MG63 (cell line): ENCODE results near the gene CHAF1B. TPM values are rescaled to one million over a fixed set of nuclear protein-coding genes. Genes with fewer than 3 reads are reported as not detected.

Source experiments
- DNase-seq: peaks from one replicate; pipeline ENCODE4 v3.0.0-alpha.2; 2020
- H3K27me3 ChIP-seq: fragments of 250-450 bp; sonication (Bioruptor Pico); 2 replicates; pipeline ENCODE4 v1.5.1; 2020; ENCODE audit warnings: mild to moderate bottlenecking, moderate library complexity
- H3K36me3 ChIP-seq: fragments of 250-450 bp; sonication (Bioruptor Pico); 2 replicates; pipeline ENCODE4 v1.5.1; 2020; ENCODE audit warnings: mild to moderate bottlenecking, moderate library complexity
- H3K4me3 ChIP-seq: fragments of 250-450 bp; sonication (Bioruptor Pico); 2 replicates; pipeline ENCODE4 v1.5.1; 2020; ENCODE audit warnings: mild to moderate bottlenecking, moderate library complexity
- H3K9me3 ChIP-seq: fragments of 250-450 bp; sonication (Bioruptor Pico); 2 replicates; pipeline ENCODE4 v1.5.1; 2020; ENCODE audit warnings: mild to moderate bottlenecking, moderate library complexity
- total RNA-seq: library from RNA; depleted of rRNA; stranded (reverse); fragments of >200 nt; shearing (Covaris generic); gene quantifications from 2 replicates; pipeline ENCODE4 v1.2.3, GENCODE V29; 2014; ENCODE audit warnings: low replicate concordance; rRNA removed

CHAF1B gene
- total RNA-seq, 1 experiment from 2014 or later: 11.6 TPM

DNA sequence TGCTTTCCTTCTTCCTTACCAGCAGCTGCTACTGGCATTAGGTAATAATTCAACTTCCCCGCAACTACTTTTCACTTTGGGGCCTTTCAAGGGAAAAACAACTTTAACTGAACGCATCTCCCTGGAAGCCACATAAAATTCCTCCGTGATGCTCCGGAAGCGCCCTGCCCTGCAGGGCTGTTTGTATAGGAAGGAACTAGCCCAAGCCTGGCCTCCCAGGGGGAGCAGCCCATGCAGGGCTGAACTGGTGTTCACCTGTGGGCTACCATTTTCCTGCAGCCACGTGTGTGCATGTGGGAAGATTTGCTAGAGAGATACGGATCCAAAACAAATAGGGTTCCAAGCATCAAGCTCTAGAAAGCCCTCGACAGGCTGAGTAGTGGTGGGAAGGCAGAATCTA is 80.3 kb downstream of the CHAF1B start:
- DNase-seq: no peak
- no peaks in the 10 kb centered on the region for H3K27me3 ChIP-seq
- H3K4me3 ChIP-seq: no peak overlapping the region
- H3K36me3 ChIP-seq: no peaks in the 10 kb centered on the region
- H3K9me3 ChIP-seq: no peaks in the 10 kb centered on the region

- H3K27me3 ChIP-seq: no peaks in the 10 kb centered on the region
- no peak for DNase-seq
- no peaks in the 10 kb centered on the region for H3K36me3 ChIP-seq
- H3K9me3 ChIP-seq: no peaks in the 10 kb centered on the region
- H3K4me3 ChIP-seq: no peak overlapping the region
Observed at GRCh38 chr21:36466061-36466511, 80.9 kb downstream of the CHAF1B start.

Other genes with a start within 250 kb of the CHAF1B start
- gene DOP1B, start 228.6 kb upstream of the CHAF1B start, total RNA-seq: 1.6 and 4.7 TPM in 2 replicates
- gene MORC3, start 65.2 kb upstream of the CHAF1B start, total RNA-seq: 21.7 and 23.6 TPM in 2 replicates
- gene CLDN14, start 94.7 kb downstream of the CHAF1B start, total RNA-seq: not detected in 2 replicates